Effector CD4-positive, alpha-beta T cell (primary cell): ENCODE results near the gene NEURL1B.
"Not testable (repeated sequence)": the region's sequence is repeated elsewhere in the genome, so short reads cannot be mapped to it uniquely, and the experiment has no call there.

Source experiments
- DNase-seq: peaks from one replicate; pipeline ENCODE4 v3.0.0-alpha.2; 2020

Gene NEURL1B

GRCh38 chr5:172636279-172637050 lies 4.6 kb upstream of the NEURL1B start:
- no peak for DNase-seq

DNA sequence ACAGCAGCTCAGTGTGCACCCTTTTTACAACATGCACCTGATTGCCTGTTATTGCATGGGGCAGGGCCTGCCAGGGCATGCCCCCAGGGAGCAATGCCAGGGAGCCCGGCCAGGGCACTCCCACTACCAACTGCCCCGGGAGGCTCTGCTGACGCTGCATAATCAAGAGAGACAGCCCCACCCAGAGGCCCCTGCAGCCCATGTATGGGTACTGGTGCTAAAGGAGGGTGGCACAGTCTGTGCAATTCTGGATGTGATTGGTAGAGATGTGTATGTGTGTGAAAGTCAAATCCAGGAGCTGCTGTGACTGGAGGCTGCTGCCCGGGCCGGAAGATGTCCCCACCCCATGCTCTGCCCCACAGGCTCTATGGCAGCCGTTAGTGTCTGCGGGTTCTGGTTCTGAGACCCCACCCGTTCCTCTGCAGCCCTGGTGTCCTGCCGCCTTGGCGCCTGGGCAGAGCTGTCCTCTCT lies 3.9 kb upstream of the NEURL1B start:
- DNase-seq = no peak

DNA sequence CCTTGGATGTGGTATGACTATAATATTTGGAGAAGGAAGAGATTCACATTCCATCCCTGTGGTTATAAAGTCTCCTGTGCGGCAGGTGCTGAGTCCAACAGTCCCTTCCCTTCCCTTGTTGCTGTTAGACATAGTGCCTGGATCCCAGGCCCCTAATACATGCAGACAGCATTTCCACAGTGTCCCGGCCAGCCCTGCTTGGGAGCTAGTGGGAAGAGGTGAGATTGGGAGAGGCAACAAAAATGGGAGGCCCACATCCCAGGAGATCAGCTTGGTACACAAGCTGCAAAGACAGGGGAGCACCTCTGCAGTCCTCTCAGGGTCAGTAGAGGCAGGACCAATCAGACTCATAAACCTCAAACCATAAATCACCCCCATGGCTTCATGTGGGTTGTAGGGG lies 3.3 kb upstream of the NEURL1B start:
- no peak for DNase-seq

- DNase-seq = no peak
Measured at GRCh38 chr5:172638209-172638768, 2.8 kb upstream of the NEURL1B start.

GRCh38 chr5:172640139-172640538 lies 924 bp upstream of the NEURL1B start:
- DNase-seq = no peak

DNA sequence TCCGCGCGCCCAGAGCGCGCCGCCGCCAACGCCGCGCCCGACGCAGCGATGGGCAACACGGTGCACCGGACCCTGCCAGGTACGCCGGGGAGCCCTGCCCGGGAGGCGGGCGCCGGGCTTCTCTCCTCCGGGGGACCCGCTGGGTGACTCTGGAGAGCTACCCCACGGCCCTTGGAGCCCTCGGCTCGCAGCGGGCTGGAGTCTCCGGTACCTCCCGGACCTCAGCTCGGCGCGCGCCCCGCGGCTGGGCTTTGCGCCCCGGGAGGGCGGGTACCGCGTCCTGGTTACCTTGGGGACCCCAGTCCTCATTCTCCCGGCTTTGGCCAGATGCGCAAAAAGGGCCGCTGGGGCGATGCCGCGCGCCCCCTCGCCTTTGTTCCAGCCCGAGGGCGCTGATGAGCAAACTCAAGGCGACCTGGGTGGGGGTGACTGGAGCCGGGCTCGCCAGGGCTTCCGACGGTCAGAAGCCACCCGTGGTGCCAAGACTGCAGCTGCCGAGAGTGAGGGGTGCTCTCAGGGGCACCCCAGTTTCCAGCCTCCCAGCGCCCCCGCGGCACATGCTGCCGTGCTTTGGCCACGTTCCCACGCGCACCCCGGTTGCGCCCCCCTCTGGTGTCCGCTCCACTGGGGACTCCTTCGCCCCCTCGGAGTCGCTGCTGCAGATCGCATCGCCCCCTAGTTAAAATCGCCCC lies 442 bp downstream of the NEURL1B start:
- no peak for DNase-seq

GRCh38 chr5:172642051-172642409 lies 967 bp downstream of the NEURL1B start:
- DNase-seq = no peak

- no peak for DNase-seq
Measured at GRCh38 chr5:172642486-172642885, 1.4 kb downstream of the NEURL1B start.

GRCh38 chr5:172642926-172643871 lies 2.1 kb downstream of the NEURL1B start:
- no peak for DNase-seq

DNA sequence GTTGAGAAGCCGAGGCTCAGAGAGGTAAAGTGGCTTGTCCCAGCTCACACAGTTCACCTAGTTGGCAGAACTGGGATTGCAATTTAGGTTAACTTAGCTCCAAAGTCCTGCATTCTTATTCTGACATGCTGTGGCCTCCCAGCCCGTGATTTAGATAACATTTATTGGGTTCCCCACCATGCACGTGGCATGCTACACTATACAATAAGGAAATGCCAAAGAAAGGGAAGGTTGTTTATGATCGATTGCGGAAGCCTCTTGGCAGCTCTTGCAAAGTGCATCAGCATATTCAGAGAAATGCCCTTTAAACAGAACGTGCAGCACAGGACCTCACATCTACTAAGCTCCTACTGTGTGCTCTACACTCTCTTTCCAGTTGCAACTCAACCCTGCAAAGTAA lies 3.2 kb downstream of the NEURL1B start:
- DNase-seq = no peak

DNA sequence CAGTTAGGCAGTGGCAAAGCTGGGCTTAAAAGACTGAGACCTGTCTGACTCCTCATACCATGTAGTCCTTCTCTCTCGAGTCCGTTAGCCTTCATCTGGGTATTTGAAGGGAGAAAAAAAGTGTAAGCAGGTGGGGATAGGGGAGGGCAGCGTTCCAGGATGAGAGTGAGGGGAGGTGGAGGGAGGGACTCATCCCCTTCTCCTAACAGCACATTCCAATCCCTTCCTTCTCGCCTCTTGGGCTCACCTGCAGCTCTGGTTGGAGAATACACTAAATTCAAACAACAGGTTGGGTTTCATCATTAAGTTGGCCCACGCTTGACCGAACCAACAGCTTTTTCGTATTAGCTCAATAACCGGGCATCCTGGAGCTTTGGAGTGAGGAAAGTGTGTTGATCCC lies 3.6 kb downstream of the NEURL1B start:
- DNase-seq = no peak

GRCh38 chr5:172645271-172646055 lies 4.4 kb downstream of the NEURL1B start:
- no peak for DNase-seq

- DNase-seq = no peak
Measured at GRCh38 chr5:172646716-172647285, 5.7 kb downstream of the NEURL1B start.

GRCh38 chr5:172647352-172648012 lies 6.4 kb downstream of the NEURL1B start:
- no peak for DNase-seq

GRCh38 chr5:172648013-172648381 lies 6.9 kb downstream of the NEURL1B start:
- no peak for DNase-seq

- DNase-seq = no peak
Measured at GRCh38 chr5:172648755-172649154, 7.7 kb downstream of the NEURL1B start.

DNA sequence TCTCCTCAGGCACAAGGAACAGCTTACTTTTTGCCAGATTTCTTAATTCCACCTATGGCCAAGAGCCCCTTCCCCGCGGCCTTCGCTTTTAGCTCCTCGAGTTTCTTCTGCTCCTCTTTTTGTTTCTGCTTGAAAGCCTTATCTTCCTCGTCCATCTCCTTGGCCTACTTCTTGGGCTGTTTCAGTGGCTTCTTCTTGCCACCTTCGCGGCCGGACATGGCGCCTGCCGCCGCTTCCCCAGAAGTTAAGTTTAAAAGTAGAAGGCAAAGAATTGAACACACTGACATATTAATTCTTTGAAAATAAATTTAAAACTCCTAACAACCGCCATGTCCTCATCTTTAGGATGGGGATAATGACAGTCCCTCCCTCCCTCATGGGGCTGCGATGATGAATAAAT lies 15.4 kb downstream of the NEURL1B start:
- DNase-seq = not testable (repeated sequence)

DNA sequence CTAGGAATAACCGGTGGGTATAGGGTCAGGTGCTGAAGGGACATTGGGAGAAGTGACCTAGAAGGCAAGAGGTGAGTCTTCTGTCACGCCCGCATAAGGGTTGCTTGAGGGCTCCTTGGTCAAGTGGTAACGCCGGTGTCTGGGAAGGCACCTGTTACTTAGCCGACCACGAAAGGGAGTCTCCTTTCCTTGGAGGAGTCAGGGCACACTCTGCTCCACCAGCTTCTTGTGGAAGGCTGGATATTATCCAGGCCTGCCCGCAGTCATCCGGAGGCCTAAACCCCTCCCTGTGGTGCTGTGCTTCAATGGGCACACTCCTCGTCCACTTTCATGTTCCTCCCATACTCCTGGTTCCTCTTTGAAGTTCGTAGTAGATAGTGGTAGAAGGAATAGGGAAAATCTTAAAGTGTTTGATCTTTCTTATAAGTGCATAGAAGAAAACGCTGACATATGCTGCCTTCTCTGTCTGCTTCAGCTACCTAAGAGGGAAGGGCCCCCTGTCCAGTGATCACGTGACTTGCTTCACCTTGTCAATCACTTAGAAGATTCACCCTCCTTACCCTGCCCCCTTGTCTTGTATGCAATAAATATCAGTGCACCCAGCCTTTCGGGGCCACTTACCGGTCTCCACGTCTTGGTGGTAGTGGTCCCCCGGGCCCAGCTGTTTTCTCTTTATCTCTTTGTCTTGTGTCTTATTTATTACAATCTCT lies 16.6 kb downstream of the NEURL1B start:
- not testable (repeated sequence) for DNase-seq

DNA sequence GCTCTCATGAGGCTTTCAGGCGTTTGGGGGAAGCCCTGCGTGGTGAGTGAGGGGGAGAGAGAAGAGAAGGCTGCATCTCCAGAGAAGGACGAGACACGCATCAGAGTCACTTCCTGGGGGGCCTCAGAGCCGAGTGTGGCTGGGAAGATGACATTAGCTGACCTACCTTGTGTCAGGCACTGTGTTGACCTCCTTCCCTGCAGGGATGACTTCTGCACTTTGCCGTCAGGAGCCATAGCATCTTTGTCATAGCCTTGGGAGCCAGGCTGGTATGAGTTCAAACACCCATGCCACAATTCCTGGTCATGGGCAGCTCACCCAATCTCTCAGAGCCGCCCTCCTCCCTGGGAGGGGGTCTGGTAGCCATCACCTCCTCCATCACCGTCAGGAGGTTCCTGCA lies 17.3 kb downstream of the NEURL1B start:
- no peak for DNase-seq

DNA sequence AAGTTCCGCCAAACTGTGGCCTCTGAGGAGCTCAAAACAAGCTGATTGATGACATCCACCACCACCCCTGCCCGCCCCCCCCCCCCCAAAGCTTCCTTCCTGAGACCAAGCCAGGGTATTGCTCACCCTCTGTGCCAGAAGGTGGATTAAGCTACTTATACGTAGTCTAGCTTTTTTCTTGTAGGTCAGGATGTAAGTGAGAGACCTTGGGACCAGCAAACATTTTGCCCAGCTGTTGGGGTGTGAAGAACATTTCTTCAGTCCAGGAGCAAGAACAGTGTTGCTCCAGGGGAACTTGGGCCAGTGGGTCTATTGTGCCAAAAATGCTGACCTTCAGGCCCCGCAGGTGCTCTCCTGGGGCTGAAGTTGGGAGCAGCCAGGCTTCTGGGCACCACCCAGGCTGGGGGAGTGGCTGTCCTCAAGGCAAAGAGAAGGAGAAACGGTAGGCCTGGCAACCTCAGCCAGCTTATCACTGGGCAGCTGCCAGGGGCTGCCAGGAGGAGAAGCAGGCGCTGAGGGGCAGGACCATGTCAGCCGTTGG lies 18.0 kb downstream of the NEURL1B start:
- DNase-seq = no peak
